Adrenal gland (tissue), 5 donors: ENCODE measurements around the gene PDIA5.

Source experiments
- POLR2A ChIP-seq, 2 donors: fragments of 450-650 bp; IDR thresholded peaks; one replicate each; pipeline ENCODE4 v1.6.1; 2017; ENCODE audit warnings: antibody characterized with exemption in 2 of 2, mild to moderate bottlenecking in 2 of 2, moderate library complexity in 1 of 2
- TF ChIP-seq, protein P1 (sequence below), 6 experiments: fragments of 450-650 bp in 4 of 6; fragments of 200-600 bp in 2 of 6; sonication (generic) in 1 of 6; IDR thresholded peaks; 1 replicate in 5 of 6; 2 replicates in 1 of 6; pipeline versions ENCODE4 v1.5.1 to v1.8.0; 2016 to 2021; ENCODE audit warnings: antibody characterized with exemption in 6 of 6, mild to moderate bottlenecking in 2 of 6, moderate library complexity in 1 of 6
- donor health status: DM: no; HTN: no; CAD: no.

DNA sequence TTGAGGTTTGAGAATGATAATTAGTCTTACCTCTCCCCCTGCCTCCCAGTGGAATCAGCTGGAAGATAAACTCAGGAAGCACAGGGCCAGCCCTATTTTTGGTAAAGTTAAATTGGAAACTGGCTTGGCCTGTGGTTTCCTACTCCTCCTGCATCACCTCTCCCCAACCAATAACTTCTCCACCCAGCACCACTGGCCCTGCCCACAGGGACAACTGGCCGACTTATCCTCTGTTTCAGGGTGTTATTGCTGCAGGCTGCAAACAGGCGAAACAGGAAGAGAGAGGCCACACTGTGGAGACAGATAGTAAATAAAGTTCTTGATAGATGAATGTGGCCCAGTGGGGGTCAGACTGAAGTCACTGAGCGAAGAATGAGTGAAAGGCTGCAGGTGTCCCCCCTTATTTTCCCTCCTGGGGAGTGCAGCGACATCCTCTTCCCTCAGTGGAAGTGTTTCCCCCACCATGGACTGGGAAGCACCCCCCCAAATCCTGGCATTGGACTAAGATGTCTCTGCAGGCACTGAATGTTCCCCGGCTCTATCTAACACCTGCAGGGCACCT lies 47.1 kb downstream of the PDIA5 start:
- no peak for TF ChIP-seq POLR2A (IDR thresholded peaks at IDR 0.05)
- TF ChIP-seq, protein P1, sequence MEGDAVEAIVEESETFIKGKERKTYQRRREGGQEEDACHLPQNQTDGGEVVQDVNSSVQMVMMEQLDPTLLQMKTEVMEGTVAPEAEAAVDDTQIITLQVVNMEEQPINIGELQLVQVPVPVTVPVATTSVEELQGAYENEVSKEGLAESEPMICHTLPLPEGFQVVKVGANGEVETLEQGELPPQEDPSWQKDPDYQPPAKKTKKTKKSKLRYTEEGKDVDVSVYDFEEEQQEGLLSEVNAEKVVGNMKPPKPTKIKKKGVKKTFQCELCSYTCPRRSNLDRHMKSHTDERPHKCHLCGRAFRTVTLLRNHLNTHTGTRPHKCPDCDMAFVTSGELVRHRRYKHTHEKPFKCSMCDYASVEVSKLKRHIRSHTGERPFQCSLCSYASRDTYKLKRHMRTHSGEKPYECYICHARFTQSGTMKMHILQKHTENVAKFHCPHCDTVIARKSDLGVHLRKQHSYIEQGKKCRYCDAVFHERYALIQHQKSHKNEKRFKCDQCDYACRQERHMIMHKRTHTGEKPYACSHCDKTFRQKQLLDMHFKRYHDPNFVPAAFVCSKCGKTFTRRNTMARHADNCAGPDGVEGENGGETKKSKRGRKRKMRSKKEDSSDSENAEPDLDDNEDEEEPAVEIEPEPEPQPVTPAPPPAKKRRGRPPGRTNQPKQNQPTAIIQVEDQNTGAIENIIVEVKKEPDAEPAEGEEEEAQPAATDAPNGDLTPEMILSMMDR (IDR thresholded peaks at IDR 0.05) = no peak
